Measurements from ENCODE around the gene PRPF19.

The PRPF19 gene

DNA sequence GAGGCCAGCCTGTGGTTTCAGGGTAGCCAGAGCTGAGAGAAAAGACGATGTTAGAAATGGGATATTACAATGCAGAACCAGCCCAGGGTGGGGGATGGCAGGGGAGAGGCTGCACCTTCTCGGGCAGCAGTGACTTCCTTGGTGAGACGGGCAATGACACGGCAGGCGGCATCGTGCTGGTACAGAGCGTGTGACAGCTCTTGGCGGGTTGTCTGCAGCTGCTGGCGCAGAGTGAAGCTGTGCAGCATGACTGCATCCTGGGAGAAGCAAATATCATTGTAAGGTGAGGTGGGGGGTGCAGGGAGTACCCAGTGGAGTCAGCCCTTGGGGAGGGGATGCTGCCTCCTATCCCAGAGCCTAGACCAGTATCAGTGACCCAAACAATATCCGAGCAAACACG, 3.8 kb downstream of the PRPF19 start:
- no peak for DNase-seq

DNA sequence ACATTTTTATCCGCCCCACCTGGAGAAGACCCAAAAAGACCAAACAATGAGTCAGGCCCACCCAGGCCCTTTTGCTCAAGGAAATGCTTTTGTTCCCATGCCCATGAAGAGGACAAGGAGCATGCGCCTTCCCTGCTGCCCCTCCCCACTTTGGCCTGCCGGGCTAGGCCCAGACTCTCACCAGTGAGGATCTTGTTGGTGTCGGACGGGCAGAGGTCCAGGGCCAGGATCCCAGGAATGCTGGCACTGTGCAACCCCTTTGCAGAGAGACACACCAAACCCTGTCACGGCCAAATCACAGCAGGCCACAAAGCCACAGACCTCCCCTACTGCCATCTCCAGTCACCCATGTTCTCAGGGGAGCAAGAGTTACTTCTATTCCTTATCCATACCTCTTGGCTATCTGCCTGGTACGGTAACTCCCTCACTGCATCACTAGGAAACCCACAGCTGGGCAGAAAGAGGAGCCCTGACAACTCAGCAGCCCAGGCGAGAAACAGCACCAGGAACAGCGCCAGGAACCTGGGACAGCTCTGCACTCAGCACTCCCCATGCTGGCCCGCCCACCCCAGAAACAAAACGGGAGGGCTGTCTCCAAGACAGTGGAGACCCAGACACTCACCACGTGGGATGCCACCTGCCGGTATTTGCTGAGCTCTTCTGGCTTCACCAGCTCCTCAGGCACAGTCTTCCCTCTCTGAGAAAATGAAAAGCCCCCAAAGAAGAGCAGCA, 5.5 kb downstream of the PRPF19 start:
- DNase-seq: no peak

DNA sequence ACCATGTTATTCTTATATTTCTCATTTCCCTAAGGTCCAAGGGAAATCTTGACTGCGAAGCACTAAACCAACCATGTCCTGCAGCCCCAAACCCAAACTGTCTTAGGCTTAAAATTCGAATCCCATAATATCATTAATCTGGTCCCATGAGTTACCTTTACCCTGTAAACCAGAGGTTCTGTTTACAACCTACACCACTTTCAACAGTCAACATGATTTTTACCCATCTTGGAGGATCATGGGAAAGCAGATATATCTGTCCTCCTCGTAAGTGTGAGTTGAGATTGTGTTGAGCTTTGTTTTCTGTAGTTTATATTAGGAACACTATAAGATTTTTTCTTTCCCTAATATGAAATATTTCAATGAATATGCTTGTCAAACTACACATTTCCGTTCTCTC, 6.4 kb downstream of the PRPF19 start:
- no peak for DNase-seq

DNA sequence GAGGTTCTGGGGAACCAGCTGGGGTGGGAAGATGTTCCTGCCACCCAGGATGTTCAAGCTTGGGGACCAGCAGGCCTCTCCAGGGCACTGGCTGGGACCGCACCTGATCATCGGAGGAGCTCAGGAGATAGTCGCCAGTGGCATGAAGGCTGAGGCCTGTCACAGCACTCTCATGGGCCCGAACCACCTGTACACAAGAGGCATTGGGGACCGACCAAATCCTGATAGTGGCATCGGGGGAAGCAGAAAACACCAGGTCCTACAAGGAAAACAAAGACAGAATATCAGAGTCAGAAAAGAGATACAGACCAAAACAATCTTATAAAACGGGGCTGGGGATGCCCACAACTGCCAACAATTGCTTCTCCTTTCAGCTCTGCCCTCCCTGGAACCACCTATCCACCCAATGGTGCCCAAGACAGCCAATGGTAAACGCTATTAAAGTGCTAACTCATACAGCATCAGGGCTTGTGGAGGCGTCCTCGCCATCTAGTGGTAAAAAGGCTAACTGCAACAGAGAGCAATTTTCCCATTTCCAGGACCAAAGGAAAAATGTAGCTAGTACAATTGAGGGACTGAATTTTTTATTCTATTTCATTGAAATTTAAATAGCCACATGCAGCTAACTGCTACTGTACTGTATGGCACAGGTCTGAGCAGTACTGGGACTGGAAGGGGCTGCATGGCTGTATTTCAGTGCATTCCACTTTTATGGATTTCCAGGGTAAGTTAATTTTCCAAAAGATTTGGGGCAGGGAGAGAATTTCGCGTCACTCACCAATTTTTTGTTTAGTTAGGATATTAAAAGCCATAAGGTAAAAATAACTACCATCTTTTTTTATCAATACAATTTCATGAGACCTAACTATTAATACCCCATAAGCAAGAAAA, 7.1 kb downstream of the PRPF19 start:
- DNase-seq: peak; percentile 62

DNA sequence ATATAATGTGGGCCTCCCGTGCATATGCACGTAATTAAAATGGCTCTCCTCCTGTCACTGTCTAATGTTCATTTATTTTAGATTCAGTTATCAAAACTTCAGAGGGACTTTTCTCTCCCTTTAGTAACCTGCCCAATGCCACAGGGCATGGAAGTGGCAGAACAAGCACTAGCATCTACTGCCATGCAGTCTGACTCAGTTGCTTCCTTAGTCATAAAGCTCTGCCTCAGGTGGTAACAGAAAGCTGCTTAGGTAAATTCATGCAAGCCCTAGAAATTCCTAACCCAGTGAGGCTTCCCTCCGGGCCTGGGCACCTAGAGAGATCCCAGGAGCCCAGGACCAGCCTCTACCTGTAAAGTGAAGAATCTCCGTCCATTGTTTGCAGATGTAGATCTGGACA, 8.9 kb downstream of the PRPF19 start:
- DNase-seq: no peak

DNA sequence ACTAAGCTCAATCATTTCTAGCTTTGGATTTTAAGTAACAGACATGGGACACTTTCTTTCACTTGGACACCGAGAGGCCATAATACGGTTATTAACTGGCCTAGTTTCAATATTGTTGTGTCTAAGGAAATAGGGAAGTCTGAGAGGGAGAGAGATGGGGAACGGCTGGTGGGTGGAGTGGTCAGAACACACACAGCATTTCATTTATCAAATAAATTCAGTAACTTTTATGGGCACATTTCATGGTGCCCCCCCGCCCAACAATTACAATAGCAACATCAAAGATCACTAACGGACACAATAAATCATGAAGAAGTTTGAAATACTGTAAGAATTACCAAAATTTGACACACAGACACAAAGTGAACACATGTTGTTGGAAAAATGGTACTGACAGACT, 10.7 kb downstream of the PRPF19 start:
- no peak for DNase-seq

DNA sequence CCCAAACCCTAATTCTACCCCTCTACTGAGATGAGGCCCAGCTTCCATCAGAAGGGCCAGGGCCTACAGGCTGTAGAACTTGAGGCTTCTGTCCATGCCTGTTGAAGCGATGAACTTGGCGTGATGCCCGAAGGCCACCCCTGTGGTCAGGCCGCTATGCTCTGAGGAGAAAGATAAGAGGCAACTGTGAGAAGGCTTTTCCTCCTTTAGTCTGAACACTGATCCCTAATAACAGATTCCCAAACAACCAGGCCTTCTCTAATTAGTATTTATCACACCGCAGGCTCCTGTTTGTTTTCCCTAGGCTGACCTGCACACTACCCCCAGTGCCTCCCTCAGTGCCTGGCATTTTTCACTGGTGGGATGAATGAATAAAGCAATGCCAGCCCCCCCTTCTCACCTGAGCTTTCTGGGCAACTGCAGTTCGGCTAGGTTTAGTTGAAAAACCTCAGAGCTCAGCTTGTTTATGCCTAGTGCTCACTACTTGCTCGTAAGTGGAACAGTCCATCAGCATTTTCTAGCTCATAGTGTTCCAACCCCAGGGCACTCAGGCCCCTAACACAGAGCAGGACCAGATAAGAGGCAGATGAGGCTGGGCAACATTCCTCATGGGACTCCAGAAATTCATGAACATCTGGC, 15.2 kb downstream of the PRPF19 start:
- DNase-seq: no peak

DNA sequence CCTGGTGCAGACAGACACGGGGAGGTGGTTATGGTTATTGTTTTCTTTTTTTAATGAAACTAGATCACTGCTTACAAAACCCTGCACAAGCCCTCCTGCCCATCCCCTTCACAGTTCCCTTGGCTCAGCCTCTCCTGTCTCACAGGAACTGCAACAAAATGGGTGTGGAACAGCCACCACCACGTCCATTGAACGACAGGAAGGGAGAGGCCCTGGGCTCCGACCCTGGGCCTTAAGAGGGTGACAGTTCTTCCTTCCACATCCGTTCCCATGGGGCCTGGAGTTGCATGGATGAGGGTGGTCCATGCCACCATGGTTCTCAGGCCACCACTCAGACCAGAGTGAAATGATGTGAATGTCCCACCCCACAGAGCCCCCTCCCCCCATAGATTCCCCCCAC, 15.7 kb downstream of the PRPF19 start:
- no peak for DNase-seq

DNA sequence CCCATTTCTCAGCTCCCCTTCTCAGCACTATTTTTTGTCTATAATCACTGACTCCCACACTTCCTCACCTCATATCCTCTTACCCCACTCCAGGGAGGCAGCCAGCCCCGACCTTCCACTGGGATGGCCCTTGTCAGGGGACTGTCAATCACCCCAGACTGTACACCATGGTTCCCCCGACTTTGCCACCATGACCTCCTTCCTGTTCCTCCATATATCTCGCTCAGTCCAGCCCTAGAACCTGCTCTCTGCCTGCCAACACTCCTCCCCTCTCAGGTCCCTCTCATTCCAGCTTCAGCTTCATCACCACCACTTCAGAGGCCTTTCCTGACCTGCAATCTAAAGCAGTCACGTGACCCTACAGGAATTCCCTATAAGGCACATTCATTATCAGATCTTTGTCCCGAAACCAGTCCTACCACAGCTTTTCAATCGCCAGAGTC, 16.5 kb downstream of the PRPF19 start:
- DNase-seq: no peak

DNA sequence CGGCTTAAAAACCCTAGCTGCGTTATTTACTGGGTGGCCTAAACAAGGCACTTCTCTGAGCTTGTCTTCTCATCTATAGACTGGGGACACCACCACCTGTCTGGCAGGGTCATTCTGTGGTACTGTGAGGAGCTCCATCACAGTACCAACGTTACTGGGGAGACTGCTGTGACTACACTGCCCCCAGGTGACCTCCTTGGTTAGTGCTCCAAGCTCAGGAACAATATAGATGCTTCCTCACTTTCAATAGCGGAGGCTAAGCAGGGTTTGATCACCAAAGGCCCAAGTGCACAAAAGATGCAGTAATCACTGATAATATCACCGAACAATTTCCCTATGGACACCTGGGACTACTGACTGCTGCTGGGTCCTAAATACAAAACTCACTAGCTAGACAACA, 18.8 kb downstream of the PRPF19 start:
- DNase-seq: peak; percentile 50

DNA sequence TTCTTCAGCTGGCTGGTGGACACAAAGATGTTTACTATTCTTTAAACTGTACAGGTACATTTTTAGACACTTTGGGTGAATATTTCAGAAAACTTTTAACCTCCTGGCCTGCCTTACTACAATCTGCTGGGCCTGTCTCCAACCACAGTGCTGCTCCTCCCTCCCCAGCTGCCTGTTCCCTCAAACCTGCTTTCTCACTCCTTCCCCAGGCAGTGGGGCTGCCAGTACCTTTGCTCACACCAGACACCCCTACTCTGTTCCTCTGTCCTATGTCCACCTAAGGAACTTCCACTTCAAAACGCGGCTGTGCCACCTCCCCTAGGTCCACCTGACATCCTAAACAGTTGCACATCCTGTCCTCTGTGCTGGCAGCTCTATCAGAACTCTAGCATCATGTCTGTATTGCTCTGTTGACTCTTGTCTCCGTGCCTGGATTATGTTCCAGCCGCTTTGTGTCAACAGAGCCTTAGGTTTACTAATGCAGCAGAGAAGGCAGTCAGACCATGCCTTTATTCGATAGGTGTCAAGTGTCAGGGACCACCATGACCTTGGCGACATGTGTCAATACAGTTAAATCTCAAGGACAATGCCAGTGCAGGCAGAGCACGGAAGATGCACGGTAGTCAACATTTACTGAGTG, 25.6 kb downstream of the PRPF19 start:
- DNase-seq: no peak

DNA sequence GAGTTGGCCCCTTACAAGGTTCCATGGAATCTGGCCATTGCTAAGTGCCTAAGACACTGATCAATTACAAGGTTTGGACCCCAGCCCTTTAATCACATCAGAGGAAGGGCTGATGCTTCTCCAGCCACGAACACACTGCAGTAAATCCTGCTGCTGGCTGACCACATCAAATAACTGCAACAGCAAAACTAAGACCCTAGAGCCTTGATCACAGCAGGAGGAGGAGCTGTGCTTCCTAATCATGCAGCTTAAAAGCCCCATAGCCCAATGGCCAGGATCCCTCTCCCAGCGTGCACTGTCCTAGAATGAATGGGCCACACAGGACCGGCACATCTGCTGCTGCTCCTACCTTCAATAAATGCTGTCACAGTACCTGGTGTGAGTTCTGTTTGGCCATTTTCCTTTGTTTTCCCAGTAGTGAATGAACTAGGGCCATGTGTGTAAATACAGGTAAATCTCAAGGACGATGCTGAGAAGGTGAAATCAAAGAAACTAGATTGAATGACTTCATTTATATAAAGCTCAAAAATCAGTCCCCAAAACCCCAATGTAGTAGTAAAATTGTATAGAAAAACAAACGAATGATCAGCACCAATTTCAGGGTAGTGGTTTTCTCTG, 26.3 kb downstream of the PRPF19 start:
- no peak for DNase-seq

DNA sequence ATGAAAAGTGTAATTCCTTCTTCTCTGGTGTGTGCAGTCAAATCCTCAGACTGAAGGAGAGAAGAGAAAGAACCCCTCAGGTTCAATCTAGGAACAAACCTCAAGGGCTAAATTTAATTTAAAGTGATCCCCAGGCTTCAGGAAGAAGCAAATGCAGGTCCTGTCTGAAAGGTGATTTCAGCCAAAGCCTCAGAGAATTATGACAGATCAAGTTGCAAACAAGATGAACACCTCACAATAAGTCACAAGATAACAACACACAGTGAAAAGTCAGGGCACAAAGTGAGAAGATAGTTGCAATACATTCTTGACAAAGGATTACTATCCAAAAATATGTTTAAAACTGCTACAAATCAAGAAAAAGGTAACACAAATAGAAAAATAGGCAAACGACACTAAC, 27.3 kb downstream of the PRPF19 start:
- no peak for DNase-seq

DNA sequence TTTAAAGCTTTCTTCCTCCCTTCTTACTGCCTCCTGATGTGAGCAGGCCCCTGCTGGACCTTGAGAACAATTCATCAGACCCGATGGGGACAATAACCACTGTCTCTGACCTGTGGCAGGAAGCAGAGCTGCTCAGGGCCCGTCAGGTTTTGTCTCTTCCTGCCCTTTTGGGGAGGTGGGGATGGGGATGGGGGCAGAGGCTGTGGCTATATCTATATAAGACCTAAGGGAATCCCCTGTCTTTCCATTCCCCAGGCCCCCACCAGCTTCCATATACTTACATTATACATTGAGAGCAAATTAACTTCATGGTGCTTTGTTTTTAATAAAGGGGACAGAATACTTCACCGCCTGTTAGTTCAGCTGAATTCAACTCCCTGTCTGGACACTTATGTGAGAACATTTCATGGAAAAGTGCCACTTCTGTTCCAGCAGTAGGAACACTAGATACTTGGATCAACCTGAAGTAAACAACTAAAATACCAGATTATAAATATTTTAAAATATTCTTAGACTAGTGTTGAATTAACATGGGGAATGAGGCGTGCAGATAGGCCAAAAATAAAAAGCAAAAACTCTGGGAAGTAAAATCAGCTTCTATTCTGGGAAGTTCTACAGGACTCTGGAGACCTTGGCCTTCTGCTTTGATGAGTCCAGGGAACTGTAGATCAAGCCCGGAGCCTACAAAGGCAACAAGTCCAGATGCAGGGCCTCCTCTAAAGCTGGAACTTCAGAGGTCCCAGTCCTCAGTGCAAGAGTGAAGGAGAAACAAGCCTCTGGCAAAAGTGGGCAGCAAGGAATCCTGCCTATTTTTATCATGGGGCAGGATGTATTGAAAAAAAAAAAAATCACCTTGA, 27.9 kb downstream of the PRPF19 start:
- DNase-seq: no peak

DNA sequence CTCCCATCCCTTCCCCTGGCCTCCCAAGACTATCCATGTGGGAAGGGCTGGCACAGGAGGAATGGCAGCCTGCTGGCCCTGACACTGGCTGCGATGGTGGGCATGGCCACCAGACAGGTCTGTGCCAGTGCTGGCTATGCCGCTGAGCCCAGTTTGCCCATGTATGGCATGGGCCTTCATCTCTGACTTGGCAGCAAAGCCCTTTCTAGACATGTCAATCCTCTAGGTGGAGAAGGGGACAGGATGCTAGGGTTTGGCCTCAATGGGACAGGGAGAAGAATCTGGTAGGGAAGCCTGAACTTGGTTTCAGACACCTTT, 30.3 kb downstream of the PRPF19 start:
- DNase-seq: no peak

DNA sequence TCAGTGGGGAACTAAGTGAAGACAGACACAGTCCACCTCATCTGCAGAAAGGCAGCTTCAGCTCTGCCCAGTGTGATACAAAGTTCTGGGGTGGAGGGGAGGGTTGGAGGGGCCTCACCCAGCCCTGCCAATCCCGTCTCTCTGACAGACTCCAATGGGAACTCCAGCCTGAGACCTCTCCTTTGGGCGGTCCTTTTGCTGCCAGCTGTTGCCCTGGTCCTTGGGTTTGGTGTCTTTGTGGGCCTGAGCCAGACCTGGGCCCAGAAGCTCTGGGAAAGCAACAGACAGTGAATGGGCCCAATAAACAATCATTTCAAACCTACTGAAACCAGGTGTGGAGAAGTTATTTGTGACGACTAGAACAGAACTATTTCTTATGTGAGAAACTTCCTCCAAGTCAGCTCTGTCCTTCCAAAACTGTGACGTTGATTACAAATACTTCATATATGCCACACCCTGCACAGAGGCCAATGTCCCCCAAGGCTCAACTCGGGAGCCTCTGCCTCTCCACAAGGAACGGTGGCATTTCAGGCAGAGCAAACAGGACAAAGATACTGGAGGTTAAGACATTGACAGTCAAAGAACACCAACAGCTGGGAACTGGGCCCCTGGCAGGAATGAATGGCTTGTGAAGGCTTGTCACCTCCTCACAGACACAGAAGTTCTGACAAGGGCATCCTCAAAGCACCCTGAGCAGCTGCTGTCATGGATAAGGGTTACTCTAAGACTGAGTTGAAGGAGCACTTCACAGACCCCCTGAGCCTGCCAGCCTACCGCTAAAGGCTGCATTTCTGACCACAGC, 30.8 kb downstream of the PRPF19 start:
- no peak for DNase-seq

DNA sequence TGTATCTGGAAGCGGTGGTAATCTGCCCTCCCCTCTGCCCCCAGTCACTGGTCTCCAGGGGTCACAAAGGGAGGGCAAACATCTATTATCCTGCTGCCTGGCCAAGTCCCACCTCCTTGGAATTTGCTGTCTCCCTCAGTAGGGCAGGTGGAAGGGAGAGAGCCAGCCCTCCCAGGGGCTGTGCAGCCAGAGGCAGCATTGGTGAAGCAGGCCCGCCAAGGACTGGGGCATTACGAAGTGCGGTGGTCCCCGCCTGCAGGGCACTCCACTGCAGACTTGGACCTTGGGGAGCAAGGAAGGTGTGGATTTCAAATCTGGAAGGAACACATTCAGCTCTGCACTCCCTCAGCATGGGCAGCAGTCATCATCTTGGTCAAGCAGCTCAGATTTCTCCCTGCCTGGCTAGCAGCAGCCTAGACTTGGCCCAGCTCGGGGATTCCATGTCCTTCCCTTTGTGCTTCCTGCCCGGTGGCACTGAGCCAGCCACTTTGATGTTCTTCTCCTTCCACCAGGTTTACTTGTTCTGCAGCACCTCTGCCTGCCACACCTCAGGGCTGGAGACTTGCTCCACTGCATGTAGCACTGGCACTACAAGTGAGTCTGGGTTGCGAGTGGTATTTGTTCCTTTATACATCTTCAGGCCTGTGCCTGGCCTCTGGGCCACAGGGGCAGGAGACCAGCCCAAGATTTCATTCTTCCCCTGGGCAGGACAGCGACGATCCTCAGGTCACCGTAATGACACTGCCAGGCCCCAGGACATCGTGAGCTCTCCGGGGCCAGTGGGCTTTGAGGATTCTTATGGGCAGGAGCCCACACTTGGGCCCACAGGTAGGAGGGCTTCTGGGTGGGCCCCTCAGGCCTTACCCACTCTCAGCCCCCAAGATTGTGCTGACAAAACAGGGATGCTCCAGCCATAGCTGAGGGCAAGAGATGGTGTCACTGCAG, 31.7 kb downstream of the PRPF19 start:
- DNase-seq: no peak

DNA sequence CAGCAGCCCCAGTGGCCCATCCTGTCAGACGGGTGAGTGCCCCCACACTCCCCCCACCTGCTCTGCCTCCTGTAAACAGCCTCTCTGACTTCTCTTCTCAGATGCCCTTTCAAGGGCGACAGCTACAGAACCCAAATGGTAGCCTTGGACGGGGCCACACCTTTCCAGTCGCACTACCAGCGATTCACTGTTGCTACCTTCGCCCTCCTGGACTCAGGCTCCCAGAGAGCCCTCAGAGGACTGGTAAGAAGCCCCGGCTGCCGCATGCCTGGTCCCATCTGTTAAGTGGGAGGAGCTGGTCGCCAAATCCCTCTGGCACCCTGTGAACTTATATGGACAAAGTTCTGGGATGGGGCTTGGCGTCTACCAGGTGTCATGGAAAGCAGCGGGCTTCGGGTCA, 32.9 kb downstream of the PRPF19 start:
- no peak for DNase-seq

DNA sequence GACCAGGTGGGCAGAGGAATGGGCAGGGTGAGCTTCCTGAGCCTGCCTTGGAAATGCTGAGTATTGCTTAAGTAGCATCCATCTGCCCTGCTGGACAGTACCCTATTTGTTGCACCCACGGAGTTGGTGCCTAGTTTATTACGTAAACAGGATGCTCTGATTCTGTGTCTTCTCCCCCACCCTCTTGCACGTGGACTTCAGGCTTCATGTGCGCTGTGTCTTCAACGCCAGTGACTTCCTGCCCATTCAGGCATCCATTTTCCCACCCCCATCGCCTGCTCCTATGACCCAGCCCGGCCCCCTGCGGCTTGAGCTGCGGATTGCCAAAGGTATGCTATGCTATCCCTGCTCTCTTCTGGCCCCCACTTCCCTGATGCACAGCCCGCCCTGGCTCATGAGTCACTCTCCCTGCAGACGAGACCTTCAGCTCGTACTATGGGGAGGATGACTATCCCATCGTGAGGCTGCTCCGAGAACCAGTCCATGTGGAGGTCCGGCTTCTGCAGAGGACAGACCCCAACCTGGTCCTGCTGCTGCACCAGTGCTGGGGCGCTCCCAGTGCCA, 33.3 kb downstream of the PRPF19 start:
- DNase-seq: peak; percentile 9
